Measurements from ENCODE around the gene PIK3CA. TPM values are rescaled to one million over a fixed set of nuclear protein-coding genes. Genes with fewer than 3 reads are reported as not detected.
A peak's percentile ranks its signal among the peaks of the same experiment; 100 is the strongest.

Gene PIK3CA
- total RNA-seq, 1 experiment from 2014 or later: 20.7 TPM

GRCh38 chr3:179190581-179190980 lies 42.4 kb downstream of the PIK3CA start:
- no peak for TF ChIP-seq CTCF (IDR thresholded peaks at IDR 0.05; ENCODE audit: unreplicated experiment)
- intact Hi-C loops (cut with micrococcal nuclease): no loop called here
- no peaks in the 10 kb centered on the region for H3K27me3 Mint-ChIP-seq (ENCODE audit: insufficient read depth, unreplicated experiment)
- H3K4me1 Mint-ChIP-seq (ENCODE audit: insufficient read depth, unreplicated experiment): peaks cover 13% of the 10 kb centered on the region
- ChIA-PET POLR2A (no interaction called here), CTCF (no interaction called here)
- BruUV-seq (replicated peaks): no TSS peak
- H3K9me3 Mint-ChIP-seq (ENCODE audit: unreplicated experiment): no peaks in the 10 kb centered on the region
- no peaks in the 10 kb centered on the region for H3K36me3 Mint-ChIP-seq (ENCODE audit: insufficient read depth, unreplicated experiment)
- no peak overlapping the region for H3K27ac Mint-ChIP-seq (ENCODE audit: low read depth, unreplicated experiment)
- no peak overlapping the region for H3K4me3 Mint-ChIP-seq (ENCODE audit: unreplicated experiment)
- no peak for DNase-seq (ENCODE audit: unreplicated experiment)

GRCh38 chr3:179192542-179192941 lies 44.4 kb downstream of the PIK3CA start:
- POLR2A ChIA-PET: no interaction called here
- no peak for TF ChIP-seq CTCF (IDR thresholded peaks at IDR 0.05; ENCODE audit: unreplicated experiment)
- no peaks in the 10 kb centered on the region for H3K27me3 Mint-ChIP-seq (ENCODE audit: insufficient read depth, unreplicated experiment)
- BruUV-seq (replicated peaks): no TSS peak
- H3K36me3 Mint-ChIP-seq (ENCODE audit: insufficient read depth, unreplicated experiment): no peaks in the 10 kb centered on the region
- no peaks in the 10 kb centered on the region for H3K9me3 Mint-ChIP-seq (ENCODE audit: unreplicated experiment)
- DNase-seq (ENCODE audit: unreplicated experiment): no peak
- intact Hi-C loops (cut with micrococcal nuclease): no loop called here
- CTCF ChIA-PET: no interaction called here
- H3K4me3 Mint-ChIP-seq (ENCODE audit: unreplicated experiment): no peak overlapping the region
- no peak overlapping the region for H3K27ac Mint-ChIP-seq (ENCODE audit: low read depth, unreplicated experiment)
- H3K4me1 Mint-ChIP-seq (ENCODE audit: insufficient read depth, unreplicated experiment): peaks cover 29% of the 10 kb centered on the region

GRCh38 chr3:179194931-179195330 lies 46.8 kb downstream of the PIK3CA start:
- Mint-ChIP-seq H3K4me1 (ENCODE audit: insufficient read depth, unreplicated experiment) (peaks cover 32% of the 10 kb centered on the region), H3K9me3 (ENCODE audit: unreplicated experiment) (no peaks in the 10 kb centered on the region), H3K27me3 (ENCODE audit: insufficient read depth, unreplicated experiment) (no peaks in the 10 kb centered on the region), H3K36me3 (ENCODE audit: insufficient read depth, unreplicated experiment) (no peaks in the 10 kb centered on the region), H3K4me3 (ENCODE audit: unreplicated experiment) (no peak overlapping the region), H3K27ac (ENCODE audit: low read depth, unreplicated experiment) (peak overlapping the region; percentile 83)
- BruUV-seq (replicated peaks): no TSS peak
- no peak for DNase-seq (ENCODE audit: unreplicated experiment)
- POLR2A ChIA-PET: interaction anchor here (0.7 to 1.6 kb wide), 4 partner anchors 10 to 47 kb away, joined by 3 to 6 read pairs (median 5); partner anchors contain the start of gene PIK3CA
- TF ChIP-seq CTCF (IDR thresholded peaks at IDR 0.05; ENCODE audit: unreplicated experiment): no peak
- CTCF ChIA-PET: interaction anchor here (0.6 kb wide), 3 partner anchors 14 to 1764 kb away, joined by 3 to 6 read pairs (median 4); no protein-coding TSS in a partner anchor
- intact Hi-C loops (cut with micrococcal nuclease): no loop called here

- Mint-ChIP-seq H3K9me3 (ENCODE audit: unreplicated experiment) (no peaks in the 10 kb centered on the region), H3K4me1 (ENCODE audit: insufficient read depth, unreplicated experiment) (peaks cover 32% of the 10 kb centered on the region), H3K27ac (ENCODE audit: low read depth, unreplicated experiment) (peak overlapping the region; percentile 83), H3K36me3 (ENCODE audit: insufficient read depth, unreplicated experiment) (peaks cover 10% of the 10 kb centered on the region), H3K27me3 (ENCODE audit: insufficient read depth, unreplicated experiment) (no peaks in the 10 kb centered on the region), H3K4me3 (ENCODE audit: unreplicated experiment) (no peak overlapping the region)
- DNase-seq (ENCODE audit: unreplicated experiment): peak; percentile 39
- TF ChIP-seq CTCF (IDR thresholded peaks at IDR 0.05; ENCODE audit: unreplicated experiment): no peak
- POLR2A ChIA-PET: interaction anchor here (1.3 to 1.6 kb wide), 4 partner anchors 9 to 48 kb away, joined by 5 to 6 read pairs (median 5); partner anchors contain the start of gene PIK3CA
- BruUV-seq (replicated peaks): no TSS peak
- intact Hi-C loops (cut with micrococcal nuclease): no loop called here
- CTCF ChIA-PET: interaction anchor here (0.5 to 1.5 kb wide), 2 partner anchors 110 to 126 kb away, joined by 3 to 6 read pairs; no protein-coding TSS in a partner anchor
Observed at GRCh38 chr3:179196098-179196497, 47.9 kb downstream of the PIK3CA start.
